GM18498 (cell line): ENCODE measurements around the gene NRN1L.

Source experiments
- ATAC-seq: cut with Tn5 transposase; IDR thresholded peaks from one replicate; pipeline ENCODE4 v1.9.1; 2021; ENCODE audit warnings: mild to moderate bottlenecking, moderate library complexity; ENCODE audit not compliant: unreplicated experiment

The NRN1L gene

GRCh38 chr16:67915831-67916723, 31.4 kb downstream of the NRN1L start:
- no peak for ATAC-seq

GRCh38 chr16:67917140-67917851, 32.6 kb downstream of the NRN1L start:
- ATAC-seq: no peak

GRCh38 chr16:67917852-67918236, 33.2 kb downstream of the NRN1L start:
- no peak for ATAC-seq

GRCh38 chr16:67919622-67920221, 35.0 kb downstream of the NRN1L start:
- no peak for ATAC-seq

- no peak for ATAC-seq
These were observed 37.5 kb downstream of the NRN1L start for GRCh38 chr16:67922221-67922620.

- no peak for ATAC-seq
These were observed 38.1 kb downstream of the NRN1L start for GRCh38 chr16:67922740-67923139.

- ATAC-seq: no peak
These were observed 38.9 kb downstream of the NRN1L start for GRCh38 chr16:67923414-67924116.

GRCh38 chr16:67924140-67924906, 39.6 kb downstream of the NRN1L start:
- no peak for ATAC-seq

- no peak for ATAC-seq
These were observed 41.6 kb downstream of the NRN1L start for GRCh38 chr16:67926181-67926750.

- ATAC-seq: no peak
These were observed 42.7 kb downstream of the NRN1L start for GRCh38 chr16:67927131-67927941.

- ATAC-seq: no peak
These were observed 43.5 kb downstream of the NRN1L start for GRCh38 chr16:67928147-67928546.

- ATAC-seq: no peak
These were observed 44.1 kb downstream of the NRN1L start for GRCh38 chr16:67928561-67929364.

- ATAC-seq: no peak
These were observed 45.5 kb downstream of the NRN1L start for GRCh38 chr16:67930191-67930590.

GRCh38 chr16:67930678-67931211, 46.1 kb downstream of the NRN1L start:
- no peak for ATAC-seq

GRCh38 chr16:67931712-67932461, 47.2 kb downstream of the NRN1L start, which contains the start of gene CTRL:
CTRL (minus strand) TSS chr16:67931862; CDS start chr16:67931852, 10 bp downstream.
- no peak for ATAC-seq

GRCh38 chr16:67932462-67932840, 47.8 kb downstream of the NRN1L start:
- no peak for ATAC-seq

GRCh38 chr16:67933805-67934204, 49.1 kb downstream of the NRN1L start:
- no peak for ATAC-seq
